Measurements from ENCODE around the gene CDC23.

GRCh38 chr5:138163721-138164120 lies 49.4 kb downstream of the CDC23 start:
- no peak for TF ChIP-seq POLR2A (IDR thresholded peaks at IDR 0.05)
- no peak for TF ChIP-seq CTCF (IDR thresholded peaks at IDR 0.05 in 4 of 5, conservative IDR thresholded peaks at IDR 0.05 in 1 of 5)
